ENCODE results near the gene KDM1A. TPM values are rescaled to one million over a fixed set of nuclear protein-coding genes. Genes with fewer than 3 reads are reported as not detected.

Gene KDM1A
- total RNA-seq, 1 experiment from 2014 or later: 141 TPM

DNA sequence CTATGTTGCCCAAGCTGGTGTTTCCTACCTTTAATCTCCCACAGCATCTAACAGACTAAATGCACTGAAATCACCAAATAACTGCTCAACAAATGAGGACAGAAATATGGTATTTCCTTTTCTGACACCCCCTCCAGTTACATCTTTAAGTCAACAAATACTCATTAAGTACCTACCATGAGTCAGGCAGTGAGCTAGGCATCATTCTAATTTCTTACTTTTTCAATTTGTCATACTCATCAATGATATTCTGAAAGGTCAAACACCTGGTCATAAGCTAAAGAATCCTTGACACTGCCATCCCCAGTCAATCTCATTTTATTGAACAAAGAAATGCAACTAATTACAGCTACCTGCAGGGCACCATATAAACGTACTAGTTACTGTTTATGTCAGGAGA is 112.8 kb downstream of the KDM1A start:
- no peak for DNase-seq (ENCODE audit: low read depth)

Small RNAs within 50 kb of the gene (small RNA-seq; reads per million reads assigned to genes)
- gene MIR3115: not detected
- not detected for gene MIR4419A

Other genes starting within 250 kb of the KDM1A start
- not detected in 2 replicates for gene LACTBL1, start 46.6 kb upstream of the KDM1A start, total RNA-seq (2014; rRNA removed; shearing (Covaris generic))
- gene TEX46, start 3.6 kb upstream of the KDM1A start, total RNA-seq (2014; rRNA removed; shearing (Covaris generic)): not detected in 2 replicates
- 22.2 and 30.3 TPM in 2 replicates for gene LUZP1, start 149.4 kb downstream of the KDM1A start, total RNA-seq (2014; rRNA removed; shearing (Covaris generic))
- gene HTR1D, start 198.0 kb downstream of the KDM1A start, total RNA-seq (2014; rRNA removed; shearing (Covaris generic)): 5.3 and 9.1 TPM in 2 replicates

Measured in HT1080 (cell line).